Natural killer cell (primary cell): ENCODE data around the gene NFATC3. TPM values are rescaled to one million over a fixed set of nuclear protein-coding genes. Genes with fewer than 3 reads are reported as not detected.

Source experiments
- ATAC-seq, 3 donors: fragments of 150-1000 bp in 2 of 3; fragments of 200-7000 bp in 1 of 3; cut with Tn5 transposase; 1 replicate in 1 of 3; 2 replicates in 2 of 3; pipeline ENCODE4 v1.10.0; 2021; ENCODE audit warnings: mild to moderate bottlenecking in 2 of 3, moderate library complexity in 2 of 3
- DNase-seq, 2 donors: peaks; one replicate each; pipeline versions ENCODE4 v3.0.0 to v3.0.0-alpha.2; 2013 to 2021; ENCODE audit warnings: mixed read lengths in 1 of 2
- H3K27ac ChIP-seq: one replicate; pipeline ENCODE4 v1.5.1; 2013; ENCODE audit warnings: mild to moderate bottlenecking, low read length
- H3K27me3 ChIP-seq: one replicate; pipeline ENCODE4 v1.6.1; 2013; ENCODE audit warnings: low read length; ENCODE audit not compliant: control insufficient read depth, insufficient read depth
- H3K36me3 ChIP-seq: one replicate; pipeline ENCODE4 v1.6.1; 2013; ENCODE audit warnings: low read length; ENCODE audit not compliant: control insufficient read depth, insufficient read depth
- H3K4me1 ChIP-seq: one replicate; pipeline ENCODE4 v1.6.1; 2013; ENCODE audit warnings: low read length; ENCODE audit not compliant: control insufficient read depth, insufficient read depth
- H3K4me3 ChIP-seq: one replicate; pipeline ENCODE4 v1.5.1; 2013; ENCODE audit warnings: low read length
- H3K9me3 ChIP-seq: one replicate; pipeline ENCODE4 v1.6.1; 2013; ENCODE audit warnings: low read length; ENCODE audit not compliant: control insufficient read depth, insufficient read depth
- H3K27ac Mint-ChIP-seq, 2 donors: one replicate each; pipeline ENCODE4 v1.8.0; 2022; ENCODE audit warnings: mild to moderate bottlenecking in 2 of 2, mixed read lengths in 2 of 2, moderate library complexity in 1 of 2
- H3K27me3 Mint-ChIP-seq, 2 donors: one replicate each; pipeline ENCODE4 v1.8.0; 2022; ENCODE audit warnings: low read depth in 2 of 2, mixed read lengths in 2 of 2
- H3K36me3 Mint-ChIP-seq: one replicate; pipeline ENCODE4 v1.8.0; 2022; ENCODE audit warnings: mixed read lengths
- H3K4me1 Mint-ChIP-seq, 2 donors: one replicate each; pipeline ENCODE4 v1.8.0; 2022; ENCODE audit warnings: mixed read lengths in 2 of 2
- H3K4me3 Mint-ChIP-seq: one replicate; pipeline ENCODE4 v1.8.0; 2022; ENCODE audit warnings: mild to moderate bottlenecking, moderate library complexity, mixed read lengths
- H3K9me3 Mint-ChIP-seq, 2 donors: one replicate each; pipeline ENCODE4 v1.8.0; 2022; ENCODE audit warnings: mixed read lengths in 2 of 2
- CTCF ChIP-seq: fragments of 200-600 bp; IDR thresholded peaks from one replicate; pipeline ENCODE4 v1.8.0; 2022; ENCODE audit warnings: antibody characterized with exemption
- WGBS: methylation state at CpG from one replicate; pipeline ENCODE4 v1.1.7; 2013; ENCODE audit warnings: missing lambda C conversion rate; ENCODE audit not compliant: insufficient coverage; 5-methylcytosine and 5-hydroxymethylcytosine counted together
- intact Hi-C: fragments of 100-400 bp; cut with micrococcal nuclease; formaldehyde crosslinking; loops from one replicate; pipeline ENCODE4 v1.14.2; 2022
- total RNA-seq, 4 donors: library from RNA; stranded (reverse); fragments of 120-200 nt in 1 of 4; gene quantifications; one replicate each; pipeline versions ENCODE4 v1.2.3 to v1.2.4, GENCODE V29; 2013 to 2022

NFATC3 gene
- total RNA-seq, 3 donors from 2014 or later (not counting 1 experiment from before 2014, with no cell fraction given) = 241 to 282 (median 263) TPM

GRCh38 chr16:68251832-68252231 is 166.7 kb downstream of the NFATC3 start:
- Mint-ChIP-seq H3K27me3 (no peaks in the 10 kb centered on the region), H3K4me1 (no peaks in the 10 kb centered on the region), H3K4me3 (no peak overlapping the region), H3K9me3 (no peaks in the 10 kb centered on the region), H3K36me3 (no peaks in the 10 kb centered on the region), H3K27ac (no peak overlapping the region)
- DNase-seq = no peak
- Histone ChIP-seq H3K27ac (no peak overlapping the region), H3K4me1 (peaks cover 12% of the 10 kb centered on the region), H3K9me3 (no peaks in the 10 kb centered on the region), H3K36me3 (peaks cover 9% of the 10 kb centered on the region), H3K27me3 (no peaks in the 10 kb centered on the region), H3K4me3 (no peak overlapping the region)
- TF ChIP-seq CTCF = no peak
- ATAC-seq = no peak
- intact Hi-C loops = no loop called here
- WGBS = 63% methylated on average over 5 of the region's 5 CpGs

GRCh38 chr16:68252383-68252782 is 167.2 kb downstream of the NFATC3 start:
- no peaks in the 10 kb centered on the region for H3K36me3 Mint-ChIP-seq

GRCh38 chr16:68253721-68254120 is 168.6 kb downstream of the NFATC3 start:
- DNase-seq = no peak
- Mint-ChIP-seq H3K4me3 (no peak overlapping the region), H3K36me3 (no peaks in the 10 kb centered on the region)

More at GRCh38 chr16:68252383-68252782, 167.2 kb downstream of the NFATC3 start:
- DNase-seq = no peak
- H3K4me3 Mint-ChIP-seq = no peak overlapping the region
- H3K4me1 Mint-ChIP-seq = no peaks in the 10 kb centered on the region
- intact Hi-C loops = no loop called here
- Histone ChIP-seq H3K4me1 (peaks cover 7% of the 10 kb centered on the region), H3K4me3 (no peak overlapping the region), H3K27me3 (no peaks in the 10 kb centered on the region), H3K9me3 (no peaks in the 10 kb centered on the region), H3K36me3 (peaks cover 9% of the 10 kb centered on the region), H3K27ac (no peak overlapping the region)
- H3K9me3 Mint-ChIP-seq = no peaks in the 10 kb centered on the region
- no peak for ATAC-seq
- TF ChIP-seq CTCF = no peak
- no peak overlapping the region for H3K27ac Mint-ChIP-seq
- 92% methylated on average over 5 of the region's 5 CpGs for WGBS
- H3K27me3 Mint-ChIP-seq = no peaks in the 10 kb centered on the region

More at GRCh38 chr16:68253721-68254120, 168.6 kb downstream of the NFATC3 start:
- no peak for TF ChIP-seq CTCF
- intact Hi-C loops = no loop called here
- H3K27me3 ChIP-seq = no peaks in the 10 kb centered on the region
- peaks cover 9% of the 10 kb centered on the region for H3K4me1 ChIP-seq
- ATAC-seq = no peak
- H3K4me3 ChIP-seq = no peak overlapping the region
- Mint-ChIP-seq H3K27ac (no peak overlapping the region), H3K27me3 (no peaks in the 10 kb centered on the region), H3K9me3 (no peaks in the 10 kb centered on the region), H3K4me1 (no peaks in the 10 kb centered on the region)
- 93% methylated on average over 4 of the region's 4 CpGs for WGBS
- H3K36me3 ChIP-seq = peaks cover 9% of the 10 kb centered on the region
- H3K27ac ChIP-seq = no peak overlapping the region
- no peaks in the 10 kb centered on the region for H3K9me3 ChIP-seq
